Measurements from ENCODE around the gene MED26.
"Not testable (repeated sequence)": the region's sequence is repeated elsewhere in the genome, so short reads cannot be mapped to it uniquely, and the experiment has no call there.

MED26 gene

GRCh38 chr19:16571822-16572331, 56.1 kb downstream of the MED26 start:
- DNase-seq, result no peak

DNA sequence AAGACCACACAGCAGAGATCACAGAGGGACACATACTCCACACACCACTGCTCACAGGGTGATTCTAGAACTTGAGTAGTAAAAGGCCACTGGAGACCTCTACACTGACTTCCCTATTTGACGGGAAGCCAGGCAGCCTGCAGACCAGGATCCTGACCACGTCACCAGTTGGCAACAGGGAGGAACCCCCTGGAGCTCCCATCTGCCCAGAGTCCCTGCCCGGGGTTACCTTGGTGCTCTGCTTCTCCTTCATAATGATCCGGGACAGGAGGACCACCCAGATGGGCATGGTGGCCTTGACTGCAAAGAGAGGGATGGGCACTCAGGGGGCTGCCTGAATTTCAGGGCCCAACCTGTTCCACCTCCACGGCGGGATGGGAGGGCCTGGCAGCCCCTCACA, 56.7 kb downstream of the MED26 start:
- peak; percentile 46 for DNase-seq

DNA sequence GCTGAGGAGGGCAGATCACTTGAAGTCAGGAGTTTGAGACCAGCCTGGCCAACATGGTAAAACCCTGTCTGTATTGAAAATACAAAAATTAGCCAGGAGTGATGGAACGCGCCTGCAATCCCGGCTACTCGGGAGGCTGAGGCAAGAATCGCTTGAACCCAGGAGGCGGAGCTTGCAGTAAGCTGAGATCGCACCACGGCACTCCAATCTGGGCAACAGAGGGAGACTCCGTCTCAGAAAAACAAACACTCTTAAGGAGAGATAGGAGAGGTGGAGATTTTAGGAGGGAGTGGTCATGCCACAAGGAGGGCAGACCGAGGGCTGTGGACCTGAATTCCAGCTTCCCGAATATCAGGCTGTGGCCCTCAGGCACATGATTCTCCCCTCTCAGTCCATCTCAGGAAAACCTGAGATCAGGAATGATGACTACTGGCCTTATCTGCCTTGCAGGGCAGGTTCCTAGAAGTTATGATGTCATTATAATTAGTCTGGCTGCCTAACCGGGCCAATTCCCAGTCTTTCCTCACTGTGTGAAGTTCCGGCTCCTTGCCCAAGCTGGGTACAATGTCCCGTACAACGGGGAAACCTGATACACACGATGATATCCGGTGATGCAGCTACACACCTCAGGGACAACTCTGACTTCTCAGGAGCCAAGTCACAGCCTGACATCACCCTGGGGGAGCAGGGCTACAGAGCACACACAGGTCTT, 58.2 kb downstream of the MED26 start:
- DNase-seq, result no peak

DNA sequence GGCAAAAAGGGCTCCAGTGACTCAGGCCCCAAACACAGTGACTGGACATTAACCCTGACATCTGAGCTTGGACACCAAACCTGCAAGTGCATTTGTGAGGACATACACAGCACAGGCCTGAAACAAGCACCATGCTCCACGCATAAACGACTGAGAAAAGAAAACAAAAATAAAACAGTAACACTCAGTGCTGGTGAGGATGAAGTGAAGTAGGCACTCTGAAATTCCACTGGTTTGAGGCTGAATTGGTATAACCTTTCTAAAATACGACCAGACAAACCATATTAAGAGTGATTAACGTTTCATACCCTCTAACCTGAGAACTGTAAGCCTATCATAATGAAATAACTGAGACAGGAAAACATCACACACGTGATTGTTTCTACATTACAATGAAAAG, 61.3 kb downstream of the MED26 start:
- DNase-seq, result no peak

GRCh38 chr19:16566161-16566560, 61.8 kb downstream of the MED26 start:
- peak; percentile 86 for DNase-seq

DNA sequence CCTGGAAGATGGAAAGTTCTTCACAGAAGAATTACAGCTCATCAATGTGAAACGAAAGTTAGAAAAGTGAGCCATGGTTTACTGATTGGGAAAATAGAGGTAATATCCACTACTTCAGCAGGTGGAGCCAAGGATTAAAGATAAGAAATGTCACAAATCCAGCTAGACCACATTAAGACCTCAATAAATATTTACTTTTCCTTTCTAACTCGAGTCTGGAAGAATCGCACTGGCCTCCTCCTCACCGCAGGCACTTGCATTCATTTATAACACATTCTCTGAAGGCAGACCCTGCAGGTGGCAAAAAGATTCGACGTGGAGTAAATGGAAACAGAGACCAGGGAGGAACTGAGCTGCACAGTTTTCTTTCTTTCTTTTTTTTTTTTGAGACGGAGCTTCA, 63.2 kb downstream of the MED26 start:
- no peak for DNase-seq

GRCh38 chr19:16562608-16563025, 65.4 kb downstream of the MED26 start:
- DNase-seq, result no peak

GRCh38 chr19:16561382-16561781, 66.6 kb downstream of the MED26 start:
- DNase-seq, result no peak

DNA sequence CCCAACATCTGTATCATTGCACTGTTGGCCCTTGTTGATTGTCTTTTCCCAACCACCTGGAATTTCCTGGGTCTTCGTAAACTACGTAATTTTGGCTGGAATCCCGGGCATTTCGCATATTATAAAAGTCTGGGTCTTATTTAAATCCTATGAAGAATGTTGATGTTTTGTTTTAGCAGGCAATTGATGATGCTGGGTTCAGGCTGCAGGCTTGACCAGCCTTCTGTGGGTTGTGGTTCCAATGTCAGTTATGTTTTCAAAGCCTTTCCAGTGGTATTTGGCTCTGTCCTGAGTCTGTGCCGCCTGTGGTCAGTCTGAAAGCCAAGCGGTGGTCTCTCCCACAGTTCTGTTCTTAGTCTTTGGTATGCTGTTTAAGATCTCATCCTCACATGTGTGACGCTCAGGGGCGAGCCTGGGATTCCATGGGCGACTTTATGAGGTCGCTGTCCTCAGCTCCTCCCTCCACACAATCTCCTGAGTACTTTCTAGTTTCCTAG, 68.2 kb downstream of the MED26 start:
- no peak for DNase-seq

DNA sequence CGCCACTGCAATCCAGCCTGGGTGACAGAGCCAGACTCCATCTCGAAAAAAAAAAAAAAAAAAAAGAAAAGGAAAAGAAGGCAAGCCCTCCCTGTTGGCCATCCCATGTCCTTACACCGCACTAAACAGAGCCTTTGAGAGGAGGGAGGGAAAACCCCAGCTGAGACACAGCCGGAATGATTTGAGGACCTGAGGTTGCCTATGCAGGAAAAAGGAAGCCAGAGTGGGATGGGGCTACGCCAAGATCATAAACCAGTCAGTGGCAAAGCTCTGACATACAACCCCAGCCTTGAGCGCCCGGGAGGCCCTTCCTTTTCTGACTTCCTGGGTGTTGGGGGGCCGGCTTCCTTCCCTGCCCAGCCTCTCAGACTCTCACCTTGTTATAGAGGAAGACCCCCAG, 73.2 kb downstream of the MED26 start:
- peak; percentile 38 for DNase-seq

GRCh38 chr19:16551902-16552301, 76.1 kb downstream of the MED26 start:
- DNase-seq, result not testable (repeated sequence)

DNA sequence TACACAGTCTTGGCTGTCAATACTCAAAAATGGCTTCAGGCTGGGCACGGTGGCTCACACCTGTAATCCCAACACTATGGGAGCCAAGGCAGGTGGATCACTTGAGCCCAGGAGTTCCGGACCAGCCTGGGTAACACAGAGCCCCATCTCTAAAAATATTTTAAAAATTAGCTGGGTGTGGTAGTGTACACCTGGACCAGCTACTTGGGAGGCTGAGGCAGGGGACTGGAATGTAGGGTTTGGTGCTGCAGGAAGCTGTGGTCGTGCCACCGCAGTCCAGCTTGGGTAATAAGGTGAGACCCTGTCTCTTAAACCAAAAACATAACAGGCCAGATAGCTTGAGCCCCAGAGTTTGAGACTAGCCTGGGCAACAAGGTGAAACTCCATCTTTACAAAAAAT, 79.0 kb downstream of the MED26 start:
- no peak for DNase-seq

- no peak for DNase-seq
These were observed 83.4 kb downstream of the MED26 start for GRCh38 chr19:16544473-16545231.

DNA sequence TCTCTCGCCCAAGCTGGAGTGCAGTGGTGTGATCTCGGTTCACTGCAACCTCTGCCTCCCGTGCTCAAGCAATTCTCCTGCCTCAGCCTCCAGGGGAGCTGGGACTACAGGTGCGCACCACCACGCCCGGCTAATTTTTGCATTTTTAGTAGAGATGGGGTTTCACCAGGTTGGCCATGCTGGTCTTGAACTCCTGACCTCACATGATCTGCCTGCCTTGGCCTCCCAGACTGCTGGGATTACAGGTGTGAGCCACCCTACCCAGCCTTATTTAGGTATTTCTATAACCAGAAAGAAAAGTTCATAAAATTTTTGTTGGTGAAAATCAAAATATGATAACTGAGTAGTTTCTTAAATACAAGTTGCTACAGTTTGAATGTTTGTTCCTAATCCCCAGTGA, 84.3 kb downstream of the MED26 start:
- not testable (repeated sequence) for DNase-seq

DNA sequence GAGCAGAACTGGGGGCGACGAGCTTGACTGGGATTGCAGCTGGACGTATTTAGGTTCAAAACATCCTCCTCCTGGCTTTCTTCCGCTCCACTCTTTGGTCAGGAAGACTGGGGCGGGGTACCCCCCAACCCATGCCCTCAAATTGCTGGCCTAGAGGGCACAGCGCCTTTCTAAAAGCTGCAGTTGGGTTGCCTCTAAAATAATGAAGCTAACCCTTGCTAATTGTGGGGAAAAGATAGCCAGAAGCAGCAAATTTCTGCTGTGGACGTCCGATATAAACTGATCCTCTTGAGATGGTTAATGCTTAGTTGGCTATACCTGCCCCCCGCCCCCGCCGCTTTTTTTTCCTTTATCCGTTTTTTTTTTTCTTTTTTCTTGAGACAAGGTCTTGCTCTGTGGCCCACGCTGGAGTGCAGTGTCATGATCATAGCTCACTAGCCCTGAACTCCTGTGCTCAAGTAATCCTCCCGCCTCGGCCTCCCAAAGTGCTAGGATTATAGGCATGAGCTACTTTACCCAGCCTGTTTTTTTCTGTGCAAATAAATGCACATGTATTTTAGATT, 85.0 kb downstream of the MED26 start:
- DNase-seq, result no peak

- DNase-seq, result peak; percentile 83
These were observed 85.7 kb downstream of the MED26 start, which contains the start of gene CHERP for GRCh38 chr19:16542045-16542909. Gene CHERP (minus strand): TSS chr19:16542437. CDS start chr19:16542378, 59 bp downstream.

GRCh38 chr19:16541526-16542044, 86.4 kb downstream of the MED26 start:
- DNase-seq, result no peak

- no peak for DNase-seq
These were observed 87.1 kb downstream of the MED26 start for GRCh38 chr19:16540948-16541347.

DNA sequence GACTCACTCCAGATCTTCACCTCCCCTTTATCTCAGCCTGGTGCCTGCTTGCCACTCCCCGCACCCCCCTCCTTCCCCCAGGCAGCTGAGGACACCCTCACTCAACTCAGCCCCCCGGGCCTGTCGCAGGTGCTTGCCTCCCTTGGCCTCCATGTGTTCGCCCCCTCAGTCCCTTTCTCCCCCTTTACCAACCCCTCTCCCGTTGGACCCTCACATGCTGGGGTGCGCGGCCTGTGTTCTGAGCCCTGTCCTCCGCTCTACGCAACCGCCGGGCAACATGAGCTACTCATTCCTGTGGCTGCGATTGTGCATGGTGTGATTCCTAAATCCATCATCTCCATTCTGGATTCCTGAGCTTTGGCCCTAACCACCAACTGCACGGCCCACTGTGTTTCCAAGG, 90.9 kb downstream of the MED26 start:
- no peak for DNase-seq

GRCh38 chr19:16536130-16536529, 91.9 kb downstream of the MED26 start:
- no peak for DNase-seq

DNA sequence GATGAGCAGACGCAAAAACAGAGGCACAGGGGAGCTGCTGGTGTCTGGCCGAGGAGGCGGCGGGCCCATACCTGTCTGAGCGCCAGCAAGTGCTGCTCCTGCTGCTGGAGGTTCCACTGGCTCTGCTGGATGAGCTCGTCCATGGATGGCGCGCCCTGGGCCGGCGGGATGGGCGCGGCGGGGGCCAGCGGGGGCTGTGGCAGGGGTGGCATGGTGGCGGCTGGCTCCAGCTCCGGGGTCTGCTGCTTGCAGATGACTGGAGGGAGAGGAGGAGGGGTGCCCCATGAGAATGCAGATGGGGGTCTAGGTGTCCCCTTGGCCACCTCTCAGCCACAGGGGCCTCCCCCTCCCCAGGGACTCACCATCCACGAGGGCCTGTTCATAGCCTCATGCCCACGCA, 92.6 kb downstream of the MED26 start:
- no peak for DNase-seq
